K562 (cell line): ENCODE data around the gene TMEM81. TPM values are rescaled to one million over a fixed set of nuclear protein-coding genes. Genes with fewer than 3 reads are reported as not detected.
A peak's percentile ranks its signal among the peaks of the same experiment; 100 is the strongest.

Experiments
- ATAC-seq: fragments of 200-7000 bp; cut with Tn5 transposase; 3 replicates; pipeline ENCODE4 v1.9.1; 2020; ENCODE audit warnings: moderate library complexity
- BruUV-seq: library from RNA; stranded (reverse); fragments of 400-500 nt; replicated peaks from 2 replicates; lab custom pipeline; 2021; lab: Mats Ljungman, UMichigan
- CTCF ChIA-PET: fragments of 300-600 bp; formaldehyde crosslinking; extraction: SDS; loops from one replicate; lab custom pipeline; 2021; ENCODE audit warnings: low intra/inter-chr PET ratio; lab: Yijun Ruan, JAX
- POLR2A ChIA-PET: fragments of 300-600, 350-650 bp; sonication (Branson Sonifier 250); formaldehyde crosslinking; extraction: SDS; loops from one replicate; lab custom pipeline; 2021; ENCODE audit warnings: antibody characterized with exemption, inconsistent platforms; lab: Yijun Ruan, JAX
- DNase-seq, 4 experiments: peaks; one replicate each; pipeline versions ENCODE4 v3.0.0 to v3.0.0-alpha.2; 2011 to 2018; ENCODE audit warnings: low spot score in 3 of 4, mixed read lengths in 3 of 4; ENCODE audit errors: extremely low read depth in 1 of 4
- FAIRE-seq: peaks from 2 replicates; lab custom pipeline; 2011; peaks lifted over from hg19 to GRCh38; lab: Jason Lieb, UNC
- H2AFZ ChIP-seq: 2 replicates; pipeline ENCODE4 v1.6.0; 2011; ENCODE audit warnings: low read depth, low read length, control low read depth, inconsistent platforms
- H3K27ac ChIP-seq: fragments of 200-600 bp; 3 replicates; pipeline ENCODE4 v1.8.0; 2011; ENCODE audit warnings: low read depth, mild to moderate bottlenecking, control low read depth, inconsistent platforms, low read length, moderate library complexity, mixed read lengths; ENCODE audit errors: extremely low read depth
- H3K27me3 ChIP-seq, 2 experiments: fragments of 300-600 bp in 1 of 2; 2 replicates in 1 of 2; 3 replicates in 1 of 2; pipeline versions ENCODE4 v1.6.0 to v1.8.0; 2011; ENCODE audit warnings: inconsistent platforms in 2 of 2, low read length in 2 of 2, mild to moderate bottlenecking in 1 of 2, mixed read lengths in 1 of 2, moderate library complexity in 1 of 2; ENCODE audit not compliant: control insufficient read depth in 2 of 2, insufficient read depth in 2 of 2
- H3K36me3 ChIP-seq: fragments of 300-600 bp; 3 replicates; pipeline ENCODE4 v1.8.0; 2011; ENCODE audit warnings: mild to moderate bottlenecking, low read length, inconsistent platforms; ENCODE audit not compliant: control insufficient read depth, insufficient read depth
- H3K4me1 ChIP-seq, 2 experiments: fragments of 200-600 bp in 1 of 2; replicated peaks in 1 of 2; 2 replicates in 1 of 2; 3 replicates in 1 of 2; pipeline versions ENCODE4 v1.5.1 to v1.8.0; 2011; ENCODE audit warnings: inconsistent platforms in 2 of 2, low read length in 2 of 2, mild to moderate bottlenecking in 1 of 2, mixed read lengths in 1 of 2, moderate library complexity in 1 of 2; ENCODE audit not compliant: control insufficient read depth in 2 of 2, insufficient read depth in 2 of 2
- H3K4me2 ChIP-seq: 2 replicates; pipeline ENCODE4 v1.6.1; 2011; ENCODE audit warnings: low read length, control low read depth, inconsistent platforms, mixed read lengths; ENCODE audit not compliant: insufficient read depth
- H3K4me3 ChIP-seq: fragments of 200-600 bp; sonication (generic), shearing (Covaris generic); 2 replicates; pipeline ENCODE4 v1.5.1; 2016; ENCODE audit warnings: control low read depth, inconsistent platforms
- H3K79me2 ChIP-seq: fragments of 200-600 bp; 3 replicates; pipeline ENCODE4 v1.8.0; 2011; ENCODE audit warnings: low read length, inconsistent platforms; ENCODE audit not compliant: control insufficient read depth, insufficient read depth
- H3K9ac ChIP-seq, 2 experiments: 2 replicates each; pipeline versions ENCODE4 v1.6.0 to v1.6.1; 2011; ENCODE audit warnings: low read depth in 2 of 2, low read length in 2 of 2, control low read depth in 1 of 2, inconsistent platforms in 1 of 2, mild to moderate bottlenecking in 1 of 2, mixed read lengths in 1 of 2; ENCODE audit not compliant: insufficient read depth in 1 of 2
- H3K9me1 ChIP-seq: one replicate; pipeline ENCODE4 v1.6.0; 2011; ENCODE audit warnings: inconsistent platforms, mild to moderate bottlenecking, low read length, moderate library complexity; ENCODE audit not compliant: control insufficient read depth, insufficient read depth
- H3K9me3 ChIP-seq: replicated peaks from 2 replicates; pipeline ENCODE4 v1.5.1; 2011; ENCODE audit warnings: low read depth, low read length, inconsistent platforms; ENCODE audit not compliant: control insufficient read depth, insufficient read depth
- H4K20me1 ChIP-seq: replicated peaks from 2 replicates; pipeline ENCODE4 v1.6.1; 2011; ENCODE audit warnings: low read length, inconsistent platforms, mixed read lengths; ENCODE audit not compliant: control insufficient read depth, insufficient read depth
- C11orf30 ChIP-seq: fragments of 450-650 bp; IDR thresholded peaks from 2 replicates; pipeline ENCODE4 v1.6.1; 2016; ENCODE audit warnings: low read depth, mild to moderate bottlenecking
- CREB1 ChIP-seq, 2 experiments: sonication (generic) in 1 of 2; formaldehyde crosslinking in 1 of 2; IDR thresholded peaks; 2 replicates each; pipeline versions ENCODE4 v1.6.1 to v1.8.0; 2012 to 2022; ENCODE audit warnings: inconsistent platforms in 1 of 2, mild to moderate bottlenecking in 1 of 2, missing genetic modification reagents in 1 of 2, moderate library complexity in 1 of 2
- MAFF ChIP-seq: IDR thresholded peaks from 2 replicates; pipeline ENCODE4 v1.6.1; 2012; ENCODE audit warnings: low read length, improper control_type of control experiment
- MAFG ChIP-seq: fragments of 450-650 bp; conservative IDR thresholded peaks from 2 replicates; pipeline ENCODE4 v1.6.1; 2016; ENCODE audit warnings: missing genetic modification characterization, missing compliant biosample characterization
- NFE2 ChIP-seq: IDR thresholded peaks from 2 replicates; pipeline ENCODE4 v1.6.1; 2014; ENCODE audit warnings: antibody characterized with exemption, low read depth
- RBFOX2 ChIP-seq: fragments of 200-400 bp; formaldehyde crosslinking; IDR thresholded peaks from 2 replicates; pipeline ENCODE4 v1.6.1; 2017; ENCODE audit warnings: low read depth, mild to moderate bottlenecking, low read length, moderate library complexity
- SMARCE1 ChIP-seq: fragments of 450-650 bp; IDR thresholded peaks from 2 replicates; pipeline ENCODE4 v1.7.1; 2016; ENCODE audit warnings: mild to moderate bottlenecking
- ZBTB11 ChIP-seq, 3 experiments: fragments of 200-800 bp in 1 of 3; fragments of 250-450 bp in 1 of 3; fragments of 450-650 bp in 1 of 3; sonication (Bioruptor Pico) in 1 of 3; sonication (Bioruptor generic) in 1 of 3; formaldehyde crosslinking in 1 of 3; IDR thresholded peaks; 2 replicates each; pipeline versions ENCODE4 v1.6.1 to v1.8.0; 2016 to 2022; ENCODE audit warnings: mild to moderate bottlenecking in 2 of 3, missing genetic modification characterization in 2 of 3, missing compliant biosample characterization in 1 of 3, moderate library complexity in 1 of 3
- ZBTB2 ChIP-seq: fragments of 450-650 bp; IDR thresholded peaks from 2 replicates; pipeline ENCODE4 v1.6.1; 2016; ENCODE audit warnings: antibody characterized with exemption
- ZNF316 ChIP-seq: fragments of 450-650 bp; IDR thresholded peaks from 2 replicates; pipeline ENCODE4 v1.6.1; 2016
- ZNF583 ChIP-seq: fragments of 250-450 bp; sonication (Bioruptor Pico); IDR thresholded peaks from 2 replicates; pipeline ENCODE4 v1.4.0; 2020
- WGBS: fragments of 100-300 bp; shearing (Covaris generic); methylation state at CpG from one replicate; pipeline ENCODE4 v1.1.6; 2016; ENCODE audit warnings: low coverage, mixed read lengths; ENCODE audit not compliant: insufficient coverage; ENCODE audit errors: missing lambda C conversion rate; 5-methylcytosine and 5-hydroxymethylcytosine counted together
- in situ Hi-C: fragments of 300-500 bp; cut with MboI; formaldehyde crosslinking; loops from 4 replicates; pipeline ENCODE4 v1.15.0; 2018; ENCODE audit warnings: inconsistent platforms, mixed read lengths
- intact Hi-C: fragments of 100-400 bp; cut with micrococcal nuclease; formaldehyde crosslinking; loops from 2 replicates; pipeline ENCODE4 v1.14.2; 2022
- polyA plus RNA-seq, 8 experiments: library from polyadenylated mRNA; depleted of rRNA in 4 of 8; stranded (reverse) in 5 of 8; unstranded in 3 of 8; fragments of >200 nt; fragmentation: Nextera tagmentation in 2 of 8; fragmentation: Illumina TruSeq in 1 of 8; extraction: Ambion mirVana in 2 of 8; extraction: Trizol in 1 of 8; gene quantifications; 2 replicates each; pipeline versions ENCODE4 v1.2.1 to v1.2.3, GENCODE V29; 2011 to 2014; ENCODE audit warnings: inconsistent platforms in 1 of 8, missing spikeins in 1 of 8
- total RNA-seq, 7 experiments: library from RNA; depleted of rRNA in 6 of 7; stranded (reverse); fragments of >200 nt in 6 of 7; fragmentation: Illumina TruSeq in 2 of 7; extraction: Trizol in 2 of 7; gene quantifications; 2 replicates each; pipeline versions ENCODE4 v1.2.1 to v1.2.3, GENCODE V29; 2011 to 2021; ENCODE audit warnings: low replicate concordance in 1 of 7

The TMEM81 gene
- total and polyA plus RNA-seq, 9 of the 15 experiments (the other 6 are each of a cell fraction or from before 2014, with no cell fraction given) = 3.2 to 6.1 (median 4.4) TPM

- no peak overlapping the region for H2AFZ ChIP-seq
- peak in 1 of 4 experiments; percentile 39 for DNase-seq
- H3K4me1 ChIP-seq = peaks cover 16 to 19% of the 10 kb centered on the region in 2 experiments; a peak in 4 of 5 replicates
- peaks cover 50% of the 10 kb centered on the region for H3K36me3 ChIP-seq
- ChIA-PET CTCF (no interaction called here), POLR2A (interaction anchor here (1.0 to 5.9 kb wide), 3 partner anchors 8 to 159 kb away, joined by 3 to 55 read pairs (median 6); no protein-coding TSS in a partner anchor)
- no peak overlapping the region for H3K4me2 ChIP-seq
- no TSS peak for BruUV-seq
- H3K27me3 ChIP-seq = no peaks in the 10 kb centered on the region
- H3K9me3 ChIP-seq = no peaks in the 10 kb centered on the region
- 33% methylated on average over 2 of the region's 2 CpGs for WGBS
- H4K20me1 ChIP-seq = peaks cover 8% of the 10 kb centered on the region; the same call in 1 of the 2 replicates
- H3K9me1 ChIP-seq = no peaks in the 10 kb centered on the region
- no peak for ATAC-seq
- peak; percentile 23; the same call in 1 of the 2 replicates for TF ChIP-seq MAFF
- peak; percentile 72 for TF ChIP-seq MAFG (tag)
- TF ChIP-seq ZNF583 (CRISPR knock-in tag) = no peak
- TF ChIP-seq ZNF316 = peak; percentile 55; the same call in 1 of the 2 replicates
- peak; percentile 19; the same call in 1 of the 2 replicates for TF ChIP-seq RBFOX2
- TF ChIP-seq NFE2 = peak; percentile 71
- 0 out of 2 replicates have a peak, but pooled peaks have one; percentile 9 for TF ChIP-seq SMARCE1
- peak in 1 of 3 experiments; percentile 23; a peak in 1 of 6 replicates for TF ChIP-seq ZBTB11 (CRISPR knock-in tag; IDR thresholded peaks at IDR 0.05)
- peak; percentile 31 for TF ChIP-seq C11orf30
- no peak for TF ChIP-seq ZBTB2
- no peak for TF ChIP-seq CREB1 (IDR thresholded peaks at IDR 0.05)
- no peak for TF ChIP-seq CREB1 (CRISPR knock-in tag; IDR thresholded peaks at IDR 0.05)
- peaks cover 58% of the 10 kb centered on the region for H3K79me2 ChIP-seq
- no peak overlapping the region for H3K27ac ChIP-seq
- in situ Hi-C loops (no loop called here), intact Hi-C loops (no loop called here)
- no peak overlapping the region for H3K4me3 ChIP-seq
- FAIRE-seq = no peak
- no peak overlapping the region for H3K9ac ChIP-seq
Observed at GRCh38 chr1:205118752-205119151, 34.5 kb upstream of the TMEM81 start.
